CD4-positive, alpha-beta T cell treated with Interleukin-21 for 1 hour (primary cell): Measurements from ENCODE around the gene SRPK3.
A peak's percentile ranks its signal among the peaks of the same experiment; 100 is the strongest.
"Not testable (repeated sequence)": the region's sequence is repeated elsewhere in the genome, so short reads cannot be mapped to it uniquely, and the experiment has no call there.

Experiments
- DNase-seq: peaks from one replicate; pipeline ENCODE4 v3.0.0-alpha.2; 2020

The SRPK3 gene

GRCh38 chrX:153814591-153815315 is 33.9 kb downstream of the SRPK3 start:
- no peak for DNase-seq

- peak; percentile 48 for DNase-seq
These were observed 36.2 kb downstream of the SRPK3 start for GRCh38 chrX:153816831-153817690.

DNA sequence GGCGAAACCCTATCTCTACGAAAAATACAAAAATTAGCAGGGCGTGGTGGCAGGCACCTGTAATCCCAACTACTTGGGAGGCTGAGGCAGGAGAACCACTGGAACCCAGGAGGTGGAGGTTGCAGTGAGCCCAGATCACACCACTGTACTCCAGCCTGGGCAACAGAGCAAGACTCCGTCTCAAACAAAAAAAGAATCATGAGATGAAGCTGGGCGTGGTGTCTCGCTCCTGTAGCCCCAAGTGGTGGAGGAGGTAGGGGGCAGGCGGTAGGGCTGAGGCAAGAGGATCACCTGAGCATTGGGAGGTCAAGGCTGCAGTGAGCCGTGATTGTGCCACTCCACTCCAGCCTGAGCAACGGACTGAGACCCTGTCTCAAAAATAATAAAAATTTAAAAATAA is 37.2 kb downstream of the SRPK3 start:
- DNase-seq, result not testable (repeated sequence)

DNA sequence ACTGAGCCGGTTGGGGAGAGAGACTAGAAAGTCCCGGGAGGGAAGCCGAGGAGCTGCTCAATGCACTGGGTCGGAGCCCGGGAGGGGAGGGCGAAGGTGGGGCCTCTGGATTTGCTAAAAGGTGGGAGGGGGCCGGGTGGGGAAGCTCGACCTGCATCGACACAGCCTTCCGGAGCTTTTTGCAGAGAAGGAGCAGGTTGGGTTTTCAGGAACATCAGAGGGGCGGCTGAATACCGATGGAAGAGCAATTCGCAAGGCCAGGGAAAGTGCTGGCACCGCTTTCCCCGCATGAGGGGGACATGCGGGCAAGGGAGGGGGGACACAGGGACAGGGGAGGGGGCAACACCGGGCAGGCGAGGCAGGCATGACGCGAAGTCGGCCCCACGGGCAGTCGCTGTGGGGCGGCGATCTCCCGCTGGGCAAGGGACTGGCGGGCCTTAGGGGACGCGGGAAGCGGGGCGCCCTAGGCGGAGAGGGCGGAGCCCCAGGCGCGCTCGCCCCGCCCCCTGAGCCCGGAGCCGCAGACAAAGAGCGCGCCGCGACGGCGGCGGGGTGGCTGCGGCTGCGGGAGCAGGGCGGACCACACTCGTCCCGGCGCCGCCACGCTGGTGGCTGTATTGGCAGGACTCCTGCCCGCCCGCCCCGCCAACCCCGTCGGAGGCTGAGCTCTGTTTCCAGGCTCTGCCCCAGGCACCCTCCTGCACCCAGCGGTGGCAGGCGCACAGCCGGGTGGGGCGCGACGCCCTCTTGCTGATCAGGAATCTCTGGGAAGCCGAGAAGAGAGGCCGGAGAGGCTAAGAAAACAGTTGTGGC is 37.9 kb downstream of the SRPK3 start:
- peak; percentile 57 for DNase-seq

- no peak for DNase-seq
These were observed 38.7 kb downstream of the SRPK3 start for GRCh38 chrX:153819384-153820040.

GRCh38 chrX:153820601-153821000 is 39.8 kb downstream of the SRPK3 start:
- no peak for DNase-seq

- DNase-seq, result no peak
These were observed 40.2 kb downstream of the SRPK3 start for GRCh38 chrX:153821066-153821465.

- DNase-seq, result no peak
These were observed 43.5 kb downstream of the SRPK3 start for GRCh38 chrX:153824348-153824747.

- no peak for DNase-seq
These were observed 44.2 kb downstream of the SRPK3 start for GRCh38 chrX:153825042-153825441.

DNA sequence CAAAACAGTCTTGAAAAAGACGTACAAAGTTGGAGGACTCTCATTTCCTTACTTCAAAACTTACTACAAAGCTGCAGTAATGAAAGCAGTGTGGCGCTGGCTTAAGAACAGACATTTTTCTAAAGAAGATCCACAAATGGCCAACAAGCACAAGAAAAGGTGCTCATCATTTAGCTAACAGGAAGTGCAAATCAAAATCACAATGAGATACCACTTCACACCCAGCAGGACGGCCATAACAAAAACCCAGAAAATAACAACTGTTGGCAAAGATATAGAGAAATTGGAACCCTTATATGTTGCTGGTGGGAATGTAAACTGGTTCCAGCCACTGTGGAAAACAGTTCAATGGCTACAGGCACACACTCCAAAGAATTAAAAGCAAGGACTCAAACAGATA is 46.2 kb downstream of the SRPK3 start:
- DNase-seq, result no peak

GRCh38 chrX:153827903-153828302 is 47.1 kb downstream of the SRPK3 start:
- DNase-seq, result no peak

GRCh38 chrX:153828308-153828707 is 47.5 kb downstream of the SRPK3 start:
- DNase-seq, result no peak

DNA sequence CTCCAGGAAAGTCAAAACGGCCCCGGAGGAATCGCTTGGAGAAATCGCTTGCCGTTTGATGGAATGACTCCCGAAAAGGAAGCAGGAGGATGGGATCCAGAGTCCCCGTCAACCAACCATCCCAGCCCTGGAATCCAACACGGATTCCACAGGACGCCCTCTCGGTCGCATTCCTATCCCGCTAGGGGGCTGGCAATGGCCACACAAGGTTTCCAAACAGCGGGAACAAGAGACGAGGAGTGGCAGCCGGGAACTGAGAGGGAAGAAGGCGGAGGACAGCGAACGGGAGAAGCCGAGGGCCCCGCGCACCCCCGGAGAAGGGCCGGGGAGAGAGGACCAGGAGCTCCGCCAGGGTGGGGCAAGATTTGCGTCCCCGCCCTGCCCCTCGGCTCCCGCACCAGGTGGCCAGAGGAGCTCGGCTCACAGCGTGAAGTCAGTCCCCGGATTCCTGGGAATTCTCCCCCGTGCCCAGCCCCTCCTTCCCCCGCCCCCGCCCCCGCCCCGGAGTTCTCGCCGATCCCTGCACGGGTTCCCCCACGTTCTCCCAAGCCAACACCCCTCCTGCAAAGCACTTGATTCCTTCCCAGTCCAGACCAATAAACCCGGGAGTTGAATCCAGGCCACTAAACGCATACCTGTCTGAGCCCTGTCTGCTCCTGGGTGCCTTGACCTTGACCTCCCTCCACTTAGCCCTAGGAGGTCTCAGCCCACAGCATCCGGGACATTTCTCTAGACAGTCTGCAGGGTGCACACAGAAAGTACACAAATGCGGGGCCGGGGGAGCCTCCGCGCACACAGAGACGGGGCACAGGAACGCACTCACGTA is 48.1 kb downstream of the SRPK3 start:
- peak; percentile 14 for DNase-seq

DNA sequence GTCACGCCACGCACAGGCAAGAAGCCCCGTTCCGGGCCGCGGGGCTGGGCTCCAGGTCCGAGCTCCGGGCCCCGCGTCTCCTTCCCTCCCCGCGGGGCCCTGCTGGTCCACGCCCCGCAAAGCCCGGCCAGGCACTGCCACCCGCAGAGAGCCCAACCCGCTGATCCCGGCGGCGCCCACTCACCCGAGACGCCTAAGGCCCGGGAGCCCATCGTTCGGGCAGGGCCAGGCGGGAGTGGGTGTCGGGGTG is 48.6 kb downstream of the SRPK3 start:
- no peak for DNase-seq

DNA sequence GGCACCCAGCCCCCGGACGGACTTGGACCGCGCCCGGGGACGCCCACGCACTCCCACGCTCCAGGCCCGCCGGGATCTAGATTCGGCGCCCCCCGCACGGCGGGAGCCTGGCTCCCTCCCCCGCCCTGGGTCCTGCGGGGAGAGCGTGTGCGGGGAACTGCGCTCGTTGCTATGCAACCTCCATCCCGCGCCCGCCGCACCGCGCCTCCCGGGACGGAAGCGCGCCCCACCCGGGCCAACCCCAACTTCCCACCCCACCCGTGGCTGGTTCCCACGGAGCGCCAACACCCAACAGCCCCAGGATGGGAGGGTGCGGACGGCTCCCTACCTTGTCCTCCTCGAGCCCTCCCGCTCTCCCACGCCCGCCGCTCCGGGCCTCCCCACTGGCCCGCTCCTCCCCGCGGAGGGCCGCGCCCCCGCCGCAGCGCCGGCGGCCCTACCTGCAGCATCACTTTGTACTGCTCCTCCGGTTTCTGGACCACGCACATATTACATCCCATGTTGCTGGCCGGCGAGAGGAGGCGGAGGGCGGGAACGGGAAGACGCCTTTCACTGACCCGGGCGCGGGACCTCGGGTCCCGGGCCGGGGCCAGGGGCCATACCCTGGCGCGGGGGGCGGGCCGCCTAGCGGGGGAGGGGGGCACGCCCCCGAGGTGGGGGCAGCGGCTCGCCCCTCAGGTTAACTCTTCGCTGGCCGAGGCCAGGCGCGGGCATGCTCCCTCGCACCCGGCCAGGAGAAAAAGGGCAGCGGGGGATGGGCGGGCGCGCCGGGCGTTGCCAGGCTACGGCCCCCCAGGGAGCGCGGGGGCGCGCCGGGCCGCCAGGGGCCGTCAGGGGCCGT is 49.2 kb downstream of the SRPK3 start, which contains the start of gene PDZD4:
Gene PDZD4 (minus strand): TSS at position 746 of the 841 bp plus-strand sequence. CDS start 246 bp downstream, at position 500.
- DNase-seq, result peak; percentile 17

DNA sequence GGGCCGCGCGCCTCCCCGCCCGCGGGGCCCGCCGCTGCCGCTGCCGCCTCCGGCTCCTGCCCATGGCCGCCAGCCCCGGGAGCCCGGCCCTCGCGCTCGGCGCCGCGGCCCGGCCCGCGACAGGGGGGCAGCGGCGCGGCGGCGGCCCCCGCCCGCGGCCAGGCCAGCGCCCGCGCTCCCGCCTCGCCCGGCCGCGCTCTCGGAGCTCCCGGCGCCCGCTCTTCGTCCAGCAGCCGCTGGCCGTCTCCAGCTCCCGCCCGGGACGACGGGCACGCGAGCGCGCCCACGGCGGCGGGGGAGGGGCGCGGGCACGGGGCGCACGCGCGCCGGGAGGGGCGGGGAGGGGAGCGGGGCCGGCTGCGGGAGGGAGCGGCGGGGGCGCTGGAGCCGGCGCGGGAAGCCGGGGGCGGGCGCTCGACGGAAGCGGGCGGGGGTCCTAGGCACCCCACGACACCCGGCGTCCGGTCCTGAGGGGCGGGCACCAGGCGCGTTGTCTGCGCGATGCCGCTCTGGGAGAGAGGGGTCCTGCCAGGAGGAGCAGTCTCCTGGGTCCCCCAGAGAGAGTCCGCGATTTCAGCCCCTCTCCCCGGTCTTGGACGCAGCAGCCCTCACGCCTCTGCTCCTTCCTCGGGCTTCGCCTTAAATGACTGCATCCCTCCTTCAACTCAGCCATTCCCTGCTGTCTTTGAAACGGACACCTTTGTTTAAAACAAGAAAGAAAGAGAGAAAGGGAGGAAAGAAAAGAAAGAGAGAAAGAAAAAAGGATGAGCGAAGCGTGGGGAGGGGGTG is 50.0 kb downstream of the SRPK3 start:
- DNase-seq, result no peak

DNA sequence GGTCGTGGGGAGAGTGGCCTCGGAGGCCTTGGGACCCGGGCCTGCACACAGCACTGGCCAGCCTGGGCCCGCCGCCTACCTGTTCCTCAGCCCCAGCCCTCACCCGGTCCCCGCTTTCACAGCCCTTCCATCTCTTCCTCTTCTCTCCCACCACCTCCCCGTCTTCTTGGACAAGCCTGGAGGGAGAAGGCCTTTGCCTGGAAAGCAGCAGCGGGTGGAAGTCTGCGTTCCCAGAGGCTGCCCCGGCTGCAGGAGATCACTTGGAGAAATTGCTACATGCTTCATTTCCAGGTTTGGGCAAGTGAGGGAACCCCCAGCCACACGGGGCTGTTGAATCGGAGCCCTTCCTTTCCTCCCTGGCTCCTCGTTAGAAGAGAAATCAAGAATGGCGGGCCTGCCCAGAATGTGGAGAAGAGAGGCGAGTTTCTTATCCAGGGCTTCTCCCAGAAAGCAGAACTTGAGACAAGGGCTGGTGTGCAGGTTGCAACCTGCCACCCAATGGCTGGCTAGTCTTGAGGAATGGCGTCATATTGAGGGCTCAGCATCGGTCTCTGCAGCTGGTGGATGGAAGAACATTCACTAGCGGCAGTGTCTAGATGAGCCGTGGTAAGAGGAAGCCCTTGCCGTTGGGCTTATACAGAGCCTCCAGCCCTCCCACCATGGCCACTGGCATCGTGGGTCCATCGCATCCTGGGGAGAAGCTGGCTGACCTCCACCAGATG is 50.7 kb downstream of the SRPK3 start:
- DNase-seq, result no peak

- DNase-seq, result no peak
These were observed 51.9 kb downstream of the SRPK3 start for GRCh38 chrX:153832728-153833127.
